Putamen (tissue), 1 donor: ENCODE measurements around the gene CFAP100.

Experiments
- DNase-seq: peaks from one replicate; pipeline ENCODE4 v3.0.0-alpha.2; 2016; ENCODE audit warnings: low spot score

CFAP100 gene

GRCh38 chr3:126399756-126400155 is 5.0 kb downstream of the CFAP100 start:
- DNase-seq, result no peak

DNA sequence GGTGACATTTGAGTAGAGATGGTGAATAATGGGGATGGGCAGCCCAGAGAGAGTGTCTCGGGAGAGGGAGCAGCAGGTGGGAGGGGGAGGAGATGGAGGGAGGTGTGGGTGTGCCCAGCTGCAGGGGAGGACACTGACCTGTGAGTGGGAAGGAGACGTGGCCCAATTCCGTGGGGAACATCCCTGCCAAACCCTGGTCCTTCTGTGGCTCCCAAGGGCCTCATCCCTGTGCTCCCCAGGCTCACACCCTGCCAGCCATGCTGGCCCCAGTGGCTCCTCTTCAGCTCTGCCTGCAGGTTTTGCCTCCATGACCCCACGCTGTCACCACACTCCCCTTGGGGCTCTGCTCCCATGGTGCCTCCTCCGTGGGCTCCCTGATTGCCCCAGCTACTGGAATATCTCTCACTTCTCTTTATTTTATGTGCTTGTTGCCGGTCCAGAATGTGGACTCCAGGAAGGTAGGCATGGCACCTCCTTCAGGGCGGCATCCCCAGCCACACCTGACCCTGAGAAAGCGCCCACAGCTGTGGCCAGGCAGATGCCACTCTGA is 7.0 kb downstream of the CFAP100 start:
- no peak for DNase-seq

GRCh38 chr3:126402178-126402577 is 7.5 kb downstream of the CFAP100 start:
- DNase-seq, result no peak

GRCh38 chr3:126402666-126403302 is 8.1 kb downstream of the CFAP100 start:
- DNase-seq, result no peak

DNA sequence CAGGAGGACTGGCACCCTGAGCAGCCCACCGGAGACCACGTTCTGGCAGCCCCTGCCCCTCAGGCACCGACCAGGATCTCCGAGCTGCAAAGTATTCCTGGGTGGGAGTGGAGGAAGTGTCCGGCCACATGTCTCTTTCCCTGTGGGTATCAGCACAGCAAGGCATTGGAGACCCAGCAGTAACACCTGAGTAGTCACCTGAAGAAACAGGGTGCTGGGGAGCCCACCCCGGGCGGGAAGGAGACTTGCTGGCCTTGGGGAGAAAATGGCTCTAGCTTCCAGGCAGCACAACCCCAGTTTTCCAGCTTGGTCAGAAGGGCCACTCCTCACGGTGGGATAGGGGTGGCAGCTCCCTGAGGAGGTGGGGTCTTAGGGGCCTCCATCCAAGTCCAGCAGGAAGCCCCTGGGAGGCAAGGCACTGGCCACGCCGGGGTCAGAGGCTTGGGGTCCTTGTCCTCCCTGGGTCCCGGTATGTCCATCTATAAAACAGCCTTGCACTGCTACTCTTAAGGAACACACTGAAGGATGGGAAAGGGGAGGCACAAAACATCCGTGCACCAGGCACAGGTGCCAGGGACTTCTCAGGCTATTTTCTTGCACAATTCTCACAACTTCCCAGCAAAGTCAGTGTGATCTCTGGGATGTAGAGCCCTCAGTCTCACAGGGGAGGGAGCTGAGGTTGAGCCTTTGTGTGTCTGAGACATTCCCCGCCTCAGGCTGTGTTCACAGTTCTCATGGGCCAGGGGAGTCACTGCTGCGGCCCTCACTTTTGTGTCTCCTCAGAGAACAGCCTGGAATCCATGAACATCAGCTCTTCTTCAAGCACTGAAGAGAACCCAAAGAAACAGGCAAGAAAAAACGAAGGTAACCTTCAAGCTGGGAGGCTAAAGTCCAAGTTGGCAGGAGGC is 11.9 kb downstream of the CFAP100 start:
- no peak for DNase-seq

GRCh38 chr3:126407412-126408044 is 12.8 kb downstream of the CFAP100 start:
- DNase-seq, result no peak

- DNase-seq, result no peak
Observed at GRCh38 chr3:126408099-126408498, 13.4 kb downstream of the CFAP100 start.

- DNase-seq, result no peak
Observed at GRCh38 chr3:126412841-126413692, 18.4 kb downstream of the CFAP100 start.

GRCh38 chr3:126413693-126414080 is 19.0 kb downstream of the CFAP100 start:
- DNase-seq, result no peak

GRCh38 chr3:126414406-126414805 is 19.7 kb downstream of the CFAP100 start:
- DNase-seq, result no peak

DNA sequence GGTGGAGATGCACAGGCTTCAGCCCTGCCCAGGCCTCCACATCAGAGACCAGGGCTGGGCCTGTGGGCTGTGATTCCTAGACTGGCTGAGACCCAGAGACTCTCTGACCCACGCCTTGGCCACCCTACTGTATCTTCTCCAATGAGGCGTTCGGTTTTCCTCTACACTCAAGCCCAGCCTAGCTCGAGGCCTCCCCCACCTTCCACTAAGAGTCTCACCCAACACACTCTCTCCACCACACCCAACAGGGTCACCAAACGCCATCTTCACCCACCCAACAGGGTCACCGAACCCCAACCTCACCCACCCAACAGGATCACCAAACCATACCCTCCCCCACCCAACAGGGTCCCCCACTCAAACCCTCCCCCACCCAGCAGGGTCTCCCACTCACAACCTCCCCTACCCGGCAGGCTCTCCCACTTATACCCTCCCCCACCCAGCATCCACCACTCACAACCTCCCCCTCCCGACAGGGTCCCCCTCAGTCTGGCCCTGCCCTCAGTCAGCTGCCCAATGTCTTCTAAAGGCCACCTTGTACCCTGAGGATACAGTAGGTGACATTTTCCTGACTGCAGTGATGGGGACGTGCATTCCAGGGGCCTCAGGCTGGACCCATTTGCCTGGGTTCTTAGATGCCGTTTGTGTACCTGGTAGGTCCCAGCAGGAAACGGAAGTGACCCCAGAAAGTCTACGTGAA is 20.4 kb downstream of the CFAP100 start:
- DNase-seq, result no peak

DNA sequence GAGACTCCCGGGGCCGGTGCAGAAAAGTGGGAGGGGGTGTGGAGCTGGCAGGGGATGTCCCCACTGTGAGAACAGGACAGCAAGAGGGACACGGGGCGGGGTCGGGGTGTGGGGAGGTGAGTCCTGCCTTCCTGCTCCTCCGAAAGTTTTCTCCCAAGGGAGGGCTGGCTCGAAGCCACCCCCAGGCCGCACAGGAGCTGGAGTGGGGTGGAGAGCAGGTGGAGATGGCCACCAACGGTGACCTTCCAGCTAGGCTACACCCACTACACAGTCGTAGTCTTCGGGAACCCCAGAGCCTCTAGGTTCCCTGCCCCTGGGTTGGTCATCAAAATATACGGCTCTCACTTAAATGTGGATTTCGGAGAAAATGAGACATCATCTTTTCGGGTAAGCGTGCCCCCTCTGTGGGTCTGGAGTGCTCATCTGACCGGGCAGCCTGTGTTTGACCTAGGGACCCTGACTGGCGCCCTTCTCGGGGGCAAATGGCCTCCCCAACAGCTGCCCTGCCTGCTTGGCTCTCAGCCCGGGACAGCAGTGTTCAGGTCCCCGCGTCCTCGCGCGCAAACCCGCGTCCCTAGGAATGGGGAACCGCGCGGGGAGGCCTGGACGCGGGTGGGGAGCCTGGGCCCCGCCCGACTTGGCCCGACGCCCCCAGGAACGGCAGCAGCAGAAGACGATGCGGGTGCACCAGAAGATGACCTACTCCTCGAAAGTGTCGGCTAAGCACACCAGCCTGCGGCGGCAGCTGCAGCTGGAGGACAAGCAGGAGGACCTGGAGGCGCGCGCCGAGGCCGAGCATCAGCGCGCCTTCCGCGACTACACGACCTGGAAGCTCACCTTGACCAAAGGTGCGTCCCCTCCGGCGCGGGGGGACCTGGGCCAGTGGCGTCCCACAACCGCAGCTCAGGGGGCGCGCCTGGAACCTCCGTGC is 21.2 kb downstream of the CFAP100 start:
- no peak for DNase-seq

GRCh38 chr3:126416943-126417342 is 22.2 kb downstream of the CFAP100 start:
- no peak for DNase-seq

GRCh38 chr3:126417515-126417914 is 22.8 kb downstream of the CFAP100 start:
- DNase-seq, result no peak

- DNase-seq, result no peak
Observed at GRCh38 chr3:126417981-126418530, 23.3 kb downstream of the CFAP100 start.

DNA sequence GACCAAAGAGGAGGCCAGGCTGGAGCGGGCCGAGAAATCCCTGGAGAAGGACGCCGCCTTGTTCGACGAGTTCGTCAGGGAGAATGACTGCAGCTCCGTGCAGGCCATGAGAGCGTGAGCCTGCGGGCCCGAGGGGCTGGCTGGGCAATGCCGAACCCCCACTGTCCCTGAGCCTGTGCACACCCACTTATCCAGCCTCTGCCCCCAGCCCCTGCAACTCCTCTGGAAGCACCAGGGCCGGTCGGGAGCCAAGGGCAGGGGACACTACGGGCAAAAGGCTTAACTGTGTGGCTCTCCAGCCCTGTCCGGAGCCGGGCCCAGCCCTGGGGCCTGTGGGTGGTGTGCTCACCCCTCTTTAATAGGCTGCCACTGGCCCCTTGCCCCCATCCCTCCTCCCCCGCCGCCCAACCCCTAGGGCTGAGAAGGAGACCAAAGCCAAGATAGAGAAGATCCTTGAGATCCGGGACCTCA is 24.0 kb downstream of the CFAP100 start:
- DNase-seq, result no peak

DNA sequence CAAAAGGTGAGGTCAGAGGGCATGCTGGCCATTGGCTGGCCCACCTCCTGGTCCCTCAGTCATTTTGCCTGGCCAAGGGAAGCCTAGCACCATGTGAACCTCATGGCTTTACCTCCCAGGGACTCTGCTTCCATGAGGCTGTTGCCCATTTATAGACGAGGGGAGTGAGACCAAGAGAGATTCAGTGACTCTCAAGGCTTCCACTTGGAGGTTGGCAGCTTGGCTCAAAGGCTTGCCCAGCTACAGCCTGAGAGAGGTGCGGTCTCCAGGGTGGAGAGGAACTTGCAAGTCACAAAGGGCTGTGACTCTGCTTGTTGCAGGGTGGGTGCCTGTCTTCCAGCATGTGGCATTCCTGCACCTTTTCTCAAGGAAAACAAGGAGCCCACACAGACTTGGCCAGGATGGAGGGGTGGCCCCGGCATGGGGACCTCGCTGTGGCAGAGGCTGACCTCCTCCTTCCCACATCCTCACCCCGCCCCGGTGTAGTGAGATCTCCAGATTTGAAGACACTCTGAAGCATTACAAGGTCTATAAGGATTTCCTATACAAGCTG is 24.5 kb downstream of the CFAP100 start:
- no peak for DNase-seq

GRCh38 chr3:126419886-126420786 is 25.4 kb downstream of the CFAP100 start:
- DNase-seq, result no peak
